Left lung (tissue), 10 donors: Measurements from ENCODE around the gene MAGI1. TPM values are rescaled to one million over a fixed set of nuclear protein-coding genes. Genes with fewer than 3 reads are reported as not detected.

Source experiments
- ATAC-seq: fragments of 200-7000 bp; cut with Tn5 transposase; one replicate; pipeline ENCODE4 v1.9.1; 2020; ENCODE audit warnings: moderate library complexity
- DNase-seq, 4 donors: peaks; one replicate each; pipeline ENCODE4 v3.0.0-alpha.2; 2013 to 2020
- H3K27ac ChIP-seq, 2 donors: fragments of 200-600 bp; sonication (generic) in 1 of 2; one replicate each; pipeline versions ENCODE4 v1.5.0 to v1.8.0; 2020 to 2021
- H3K27me3 ChIP-seq, 2 donors: fragments of 200-600 bp; sonication (generic) in 1 of 2; one replicate each; pipeline versions ENCODE4 v1.5.0 to v1.8.0; 2020 to 2021
- H3K36me3 ChIP-seq, 2 donors: fragments of 200-600 bp; sonication (generic) in 1 of 2; one replicate each; pipeline versions ENCODE4 v1.5.0 to v1.8.0; 2020 to 2021
- H3K4me1 ChIP-seq, 2 donors: fragments of 200-600 bp; one replicate each; pipeline ENCODE4 v1.8.0; 2021
- H3K4me3 ChIP-seq, 2 donors: fragments of 200-600 bp; sonication (generic) in 1 of 2; one replicate each; pipeline versions ENCODE4 v1.5.0 to v1.8.0; 2020 to 2021; ENCODE audit warnings: mild to moderate bottlenecking in 1 of 2
- H3K9me3 ChIP-seq, 2 donors: fragments of 200-600 bp; sonication (generic) in 1 of 2; one replicate each; pipeline versions ENCODE4 v1.5.0 to v1.8.0; 2020 to 2021
- CTCF ChIP-seq, 2 donors: fragments of 200-600 bp; sonication (generic) in 1 of 2; IDR thresholded peaks; one replicate each; pipeline versions ENCODE4 v1.5.0 to v1.8.0; 2021; ENCODE audit warnings: antibody characterized with exemption in 2 of 2
- intact Hi-C, 2 donors: fragments of 100-400 bp; cut with DNase I; formaldehyde crosslinking; loops; one replicate each; pipeline versions ENCODE4 v1.11.2 to v1.14.2; 2022
- polyA plus RNA-seq, 6 donors: library from polyadenylated mRNA; unstranded; fragments of 120-200 nt; gene quantifications; one replicate each; pipeline ENCODE4 v1.2.1, GENCODE V29; 2013; ENCODE audit not compliant: insufficient read length in 6 of 6
- total RNA-seq, 2 donors: library from RNA; stranded (reverse); fragmentation: NEBNext Ultra II Directional; extraction: Animal tissue kit (Norgen Biotek cat#: 25700); gene quantifications; one replicate each; pipeline ENCODE4 v1.2.1, GENCODE V29; 2021
- donor health status: DM: no; HTN: yes; CAD: no.
- donor health status: DM: no; HTN: no; CAD: no.

Gene MAGI1
- total and polyA plus RNA-seq, 8 donors: 25.4 to 32.0 (median 28.7) TPM

DNA sequence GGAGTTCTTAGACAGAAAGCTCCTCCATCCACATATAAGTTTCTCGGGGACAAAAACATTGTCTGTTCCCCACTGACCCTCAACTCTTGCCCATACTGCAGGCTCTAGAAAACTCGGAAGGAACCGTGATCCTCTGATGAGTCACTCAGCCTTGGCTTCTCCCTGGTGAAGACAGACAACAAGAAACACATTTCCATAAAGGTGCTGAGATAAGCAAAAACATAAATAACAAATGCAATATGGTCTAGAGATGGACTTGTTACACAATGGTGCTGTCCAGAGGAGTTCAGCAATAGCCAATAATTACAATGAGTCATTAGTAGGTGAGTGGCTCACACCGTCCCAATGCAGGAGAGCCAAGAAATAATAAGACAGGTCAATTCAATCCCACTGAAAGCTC, 43.7 kb downstream of the MAGI1 start:
- H3K4me1 ChIP-seq: peaks cover 4 to 20% of the 10 kb centered on the region in 2 donors
- ATAC-seq (peak; percentile 9), DNase-seq (no peak)
- no peaks in the 10 kb centered on the region for H3K27me3 ChIP-seq
- H3K4me3 ChIP-seq: no peak overlapping the region
- no peaks in the 10 kb centered on the region for H3K9me3 ChIP-seq
- intact Hi-C loops: no loop called here
- H3K36me3 ChIP-seq: no peaks in the 10 kb centered on the region
- no peak for TF ChIP-seq CTCF (IDR thresholded peaks at IDR 0.05)
- no peak overlapping the region for H3K27ac ChIP-seq

DNA sequence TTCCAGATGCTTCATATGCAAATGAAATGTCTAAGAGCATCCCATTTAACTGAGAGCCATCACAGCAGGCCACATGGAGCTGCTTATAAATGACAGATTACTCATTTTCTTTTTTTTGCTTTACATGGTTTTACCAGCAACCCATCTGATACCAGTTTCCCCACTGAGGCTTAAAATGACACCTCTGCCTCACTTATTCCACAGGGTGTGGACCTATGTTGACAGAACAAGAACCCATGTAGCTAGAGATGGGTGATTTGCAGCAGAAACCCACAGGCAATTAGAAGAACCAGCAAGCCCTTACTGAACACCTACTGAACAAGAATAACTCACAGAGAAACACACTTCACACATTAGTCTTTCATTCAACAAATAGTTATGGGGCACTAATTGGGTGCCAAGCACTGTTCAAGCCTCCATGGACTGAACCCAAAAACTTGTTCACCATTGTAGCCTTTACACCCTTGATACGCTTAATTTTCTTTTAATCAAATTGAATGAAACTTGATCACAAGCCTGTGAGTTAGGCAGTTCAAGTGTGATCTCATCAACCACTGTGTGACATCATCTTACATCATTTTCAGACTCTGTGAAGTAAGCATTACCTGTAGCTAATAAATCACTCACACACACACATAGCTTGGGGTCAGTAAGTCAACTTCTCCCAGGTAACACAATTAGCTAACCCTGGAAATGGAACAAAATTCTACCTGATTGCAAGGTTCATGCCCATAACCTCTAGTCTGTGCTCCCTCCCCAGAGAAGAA, 45.4 kb downstream of the MAGI1 start:
- intact Hi-C loops: no loop called here
- no peak for DNase-seq
- Histone ChIP-seq H3K27ac (no peak overlapping the region), H3K4me1 (peaks cover 4 to 12% of the 10 kb centered on the region in 2 donors), H3K9me3 (no peaks in the 10 kb centered on the region), H3K27me3 (no peaks in the 10 kb centered on the region), H3K36me3 (no peaks in the 10 kb centered on the region), H3K4me3 (no peak overlapping the region)
- no peak for ATAC-seq
- TF ChIP-seq CTCF (IDR thresholded peaks at IDR 0.05): no peak

- Histone ChIP-seq H3K27ac (no peak overlapping the region), H3K4me3 (no peak overlapping the region), H3K27me3 (no peaks in the 10 kb centered on the region), H3K9me3 (no peaks in the 10 kb centered on the region), H3K36me3 (no peaks in the 10 kb centered on the region), H3K4me1 (peaks cover 4 to 11% of the 10 kb centered on the region in 2 donors)
- no peak for DNase-seq
- no peak for TF ChIP-seq CTCF (IDR thresholded peaks at IDR 0.05)
- intact Hi-C loops: no loop called here
- ATAC-seq: no peak
Observed at GRCh38 chr3:65992106-65992505, 46.6 kb downstream of the MAGI1 start.

- Histone ChIP-seq H3K4me1 (no peaks in the 10 kb centered on the region), H3K4me3 (no peak overlapping the region), H3K9me3 (no peaks in the 10 kb centered on the region), H3K36me3 (no peaks in the 10 kb centered on the region), H3K27ac (no peak overlapping the region), H3K27me3 (no peaks in the 10 kb centered on the region)
- DNase-seq (no peak), ATAC-seq (no peak)
- intact Hi-C loops: no loop called here
- TF ChIP-seq CTCF (IDR thresholded peaks at IDR 0.05): no peak
Observed at GRCh38 chr3:65988411-65989180, 50.1 kb downstream of the MAGI1 start.

GRCh38 chr3:65986285-65986684, 52.4 kb downstream of the MAGI1 start:
- intact Hi-C loops: no loop called here
- H3K36me3 ChIP-seq: no peaks in the 10 kb centered on the region
- no peak for TF ChIP-seq CTCF (IDR thresholded peaks at IDR 0.05)
- ATAC-seq: no peak
- H3K4me3 ChIP-seq: no peak overlapping the region
- H3K27me3 ChIP-seq: no peaks in the 10 kb centered on the region
- DNase-seq: no peak
- no peak overlapping the region for H3K27ac ChIP-seq
- no peaks in the 10 kb centered on the region for H3K9me3 ChIP-seq
- no peaks in the 10 kb centered on the region for H3K4me1 ChIP-seq
